ENCODE measurements around the gene MRNIP.
"Not testable (repeated sequence)": the region's sequence is repeated elsewhere in the genome, so short reads cannot be mapped to it uniquely, and the experiment has no call there.

The MRNIP gene

DNA sequence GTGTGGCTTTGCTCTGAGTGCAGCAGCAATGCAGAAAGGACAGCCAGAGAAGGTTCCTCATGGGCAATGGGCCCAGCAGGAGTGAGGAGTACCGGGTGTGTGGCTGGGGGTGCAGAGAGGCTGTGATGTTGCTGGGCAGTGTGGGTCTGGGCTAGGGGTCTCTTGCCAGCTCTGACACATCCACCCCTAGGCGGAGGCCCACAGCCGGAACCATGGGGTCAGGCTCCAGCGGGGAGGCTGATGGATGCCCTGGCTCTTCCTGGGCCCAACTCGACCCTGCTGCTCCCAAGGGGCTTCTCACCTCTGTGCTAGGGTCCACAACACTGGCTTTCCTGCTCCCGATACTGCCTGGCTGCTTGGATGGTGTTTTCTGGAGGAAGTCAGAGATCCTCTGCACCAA lies 29.2 kb upstream of the MRNIP start:
- no peak for DNase-seq

GRCh38 chr5:179887095-179887494 lies 28.5 kb upstream of the MRNIP start:
- DNase-seq, result no peak

GRCh38 chr5:179886190-179886911 lies 27.7 kb upstream of the MRNIP start:
- DNase-seq, result no peak

DNA sequence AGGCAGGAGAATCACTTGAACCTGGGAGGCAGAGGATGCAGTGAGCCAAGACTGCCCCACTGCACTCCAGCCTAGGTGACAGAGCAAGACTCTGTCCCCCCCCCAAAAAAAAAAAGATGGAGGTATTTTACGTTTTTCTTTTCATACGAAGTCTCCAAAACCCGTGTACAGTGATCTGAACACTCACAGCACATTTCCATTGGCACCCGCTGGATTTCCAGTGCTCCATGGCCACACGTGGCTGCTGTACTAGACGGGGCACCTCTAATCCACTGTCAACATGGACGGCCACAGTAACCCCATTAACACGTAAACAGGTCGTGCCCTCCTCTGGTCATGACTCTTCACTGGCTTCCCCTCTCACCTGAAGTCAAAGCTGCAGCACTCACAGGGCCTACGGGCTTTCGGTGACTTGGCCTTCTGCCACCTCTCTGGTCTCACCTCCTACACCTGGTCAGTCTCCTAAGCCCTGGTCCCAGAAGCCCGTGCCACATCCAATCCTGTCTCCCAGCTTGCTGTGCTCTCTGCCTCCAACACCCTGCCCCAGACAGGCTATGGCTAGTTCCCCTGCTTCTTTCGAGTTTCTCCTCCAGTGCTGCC lies 27.0 kb upstream of the MRNIP start:
- DNase-seq, result no peak

DNA sequence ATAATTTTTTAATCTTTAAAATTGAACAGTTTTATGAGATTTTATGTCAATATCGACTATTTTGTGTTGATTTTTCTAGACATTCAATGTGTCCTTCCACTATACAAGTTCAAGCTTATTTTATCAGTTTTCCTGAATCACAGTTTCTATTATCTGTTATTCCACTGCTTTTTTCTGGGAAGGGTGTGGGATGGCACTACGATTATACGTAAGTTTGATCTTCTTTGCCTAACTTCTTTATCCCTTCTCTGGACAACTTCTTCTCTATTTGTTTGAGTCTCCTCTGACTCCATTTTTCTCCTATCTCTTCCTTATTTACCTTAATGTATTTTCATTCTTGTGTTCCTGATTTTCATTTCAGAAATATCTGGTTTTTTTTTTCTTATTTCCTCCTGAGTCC lies 24.5 kb upstream of the MRNIP start:
- DNase-seq, result no peak

GRCh38 chr5:179882338-179882737 lies 23.7 kb upstream of the MRNIP start:
- DNase-seq, result no peak

DNA sequence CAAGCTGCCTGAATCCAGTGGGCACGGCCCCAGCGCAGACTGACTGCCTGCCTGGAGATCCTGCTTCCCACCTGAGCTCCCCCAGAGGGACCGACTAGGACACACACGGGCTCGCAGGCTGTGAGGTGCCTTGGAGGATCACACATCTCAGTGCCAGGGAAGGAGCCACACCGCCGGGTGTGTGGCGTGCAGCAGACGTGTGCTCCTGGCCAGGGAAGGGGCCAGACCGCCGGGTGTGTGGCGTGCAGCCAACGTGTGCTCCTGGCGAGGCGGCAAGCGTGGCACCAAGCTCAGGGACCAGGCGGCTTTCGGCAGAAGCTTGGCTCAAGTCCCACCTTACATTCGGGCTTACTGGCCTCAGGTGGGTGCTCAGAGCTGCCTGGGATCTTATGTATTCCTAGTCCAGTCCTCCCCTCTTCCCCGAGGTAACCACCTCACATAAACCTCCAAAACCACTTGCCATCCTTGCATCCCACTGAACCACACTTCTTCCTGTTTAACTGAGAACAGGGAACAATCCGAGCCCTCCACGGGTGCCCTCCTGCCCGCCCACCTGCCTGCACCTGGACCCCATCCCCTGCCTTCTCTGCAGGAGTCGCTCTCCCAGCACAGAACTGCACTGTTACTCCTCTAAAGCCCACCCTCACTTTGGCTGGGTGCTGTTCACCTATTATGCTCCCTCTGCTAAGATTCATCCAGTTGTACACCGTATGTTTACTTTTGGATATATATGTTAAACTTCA lies 22.4 kb upstream of the MRNIP start:
- DNase-seq, result no peak

- no peak for DNase-seq
Observed at GRCh38 chr5:179880066-179880650, 21.5 kb upstream of the MRNIP start.

DNA sequence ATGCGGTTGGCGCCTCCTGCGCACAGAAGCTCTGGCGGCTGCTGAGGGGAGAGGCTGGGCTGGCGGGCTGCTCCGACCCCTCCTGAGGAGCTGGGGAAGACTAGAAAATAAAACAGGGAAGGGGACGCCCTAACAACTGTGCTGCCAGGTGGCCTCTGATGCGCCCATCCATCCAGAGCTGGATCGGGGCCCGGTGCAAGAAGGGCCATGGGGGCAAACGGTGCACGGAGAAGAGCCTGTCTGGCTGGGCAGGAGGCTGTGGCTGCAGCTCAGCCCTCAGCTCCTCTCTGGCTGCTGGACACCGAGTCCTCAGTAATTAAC lies 21.0 kb upstream of the MRNIP start:
- DNase-seq, result no peak

GRCh38 chr5:179879003-179879689 lies 20.5 kb upstream of the MRNIP start:
- DNase-seq, result no peak

- no peak for DNase-seq
Observed at GRCh38 chr5:179878222-179879002, 19.8 kb upstream of the MRNIP start.

DNA sequence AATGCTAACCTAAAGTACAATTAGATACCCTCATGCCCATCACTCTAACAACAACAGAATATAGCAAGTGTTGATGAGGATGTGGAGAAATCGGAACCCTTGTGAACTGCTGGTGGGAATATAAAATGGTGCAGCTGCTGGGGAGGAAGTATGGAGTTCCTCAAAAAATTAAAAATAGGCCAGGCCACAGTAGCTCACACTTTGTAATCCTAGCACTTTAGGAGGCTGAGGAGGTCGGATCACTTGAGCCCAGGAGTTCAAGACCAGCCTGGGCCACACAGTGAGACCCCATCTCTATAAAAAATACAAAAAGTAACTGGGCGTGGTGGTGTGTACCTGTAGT lies 18.0 kb upstream of the MRNIP start:
- no peak for DNase-seq

DNA sequence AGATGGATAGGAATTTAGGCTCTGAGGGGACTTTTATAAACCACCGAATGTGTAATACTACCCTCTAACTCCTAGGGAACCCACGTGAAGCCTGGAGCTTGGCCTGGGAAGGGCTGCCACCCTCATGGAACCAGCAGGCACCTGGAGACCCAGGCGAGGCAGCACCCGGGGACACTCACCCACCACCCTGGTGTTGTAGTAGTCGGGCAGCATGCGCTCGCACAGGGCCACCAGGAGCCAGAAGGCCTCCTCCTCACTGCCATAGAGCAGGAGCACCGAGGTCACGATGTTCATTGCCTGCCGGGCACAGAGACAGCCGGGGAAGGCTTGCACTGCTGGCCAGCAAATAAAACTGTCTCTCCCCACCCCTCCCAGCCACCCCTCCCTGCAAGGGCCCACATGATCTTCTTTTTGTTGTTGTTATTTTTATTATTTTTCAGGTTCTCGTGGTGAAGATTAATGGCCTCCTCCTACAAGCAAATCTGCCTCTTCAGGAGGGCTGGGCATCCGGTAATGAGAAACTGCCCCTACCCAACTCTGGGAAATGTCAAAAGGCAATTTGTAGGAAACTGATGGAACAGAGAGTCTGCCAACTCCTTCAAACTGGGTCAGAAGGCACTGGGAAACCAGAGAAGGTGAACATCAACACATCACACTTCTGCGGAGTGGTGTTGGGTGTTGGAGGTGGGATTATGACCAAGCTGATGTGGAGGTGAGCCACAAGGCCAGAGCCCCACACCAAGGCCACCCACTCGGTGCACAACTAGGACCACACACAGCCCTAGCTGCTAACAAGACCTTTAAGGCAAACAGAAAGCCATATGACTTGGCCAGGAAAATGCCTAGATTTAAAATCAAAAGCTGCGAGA lies 17.4 kb upstream of the MRNIP start:
- DNase-seq, result no peak

DNA sequence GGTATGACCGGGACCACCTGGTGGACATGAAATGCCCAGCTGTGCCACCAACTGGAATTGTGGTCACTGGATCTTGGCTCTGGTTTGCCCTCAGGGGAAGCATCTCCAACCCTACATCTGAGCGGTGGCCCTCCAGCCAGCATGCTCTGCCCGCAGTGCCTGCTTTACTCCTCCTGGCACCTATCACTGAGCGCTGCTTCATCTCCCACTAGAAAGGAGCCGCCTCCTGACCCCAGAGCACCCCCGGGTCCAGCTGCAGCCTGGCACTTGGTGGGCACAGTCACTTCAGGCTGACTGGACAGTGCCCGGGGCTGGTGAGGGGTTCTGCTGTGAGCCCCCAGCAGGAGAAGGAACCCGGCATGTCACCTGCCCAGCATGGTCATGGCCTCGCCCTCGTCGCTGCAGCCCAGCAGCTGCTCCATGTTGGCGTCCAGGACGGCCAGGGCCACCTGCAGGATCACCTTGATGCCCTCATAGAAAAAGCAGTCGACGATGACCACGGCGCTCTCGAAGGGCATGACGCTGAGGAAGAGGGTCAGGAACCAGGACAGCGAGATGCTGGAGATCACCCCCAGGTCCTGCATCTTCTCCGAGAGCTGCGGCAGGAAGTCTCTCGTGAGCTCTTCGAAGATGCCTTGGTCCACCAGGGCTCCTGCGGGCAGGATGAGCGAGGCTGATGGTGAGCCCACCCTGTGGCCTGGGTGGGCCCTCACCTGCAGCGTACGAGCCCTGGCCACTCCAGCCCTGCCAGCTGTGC lies 16.1 kb upstream of the MRNIP start:
- DNase-seq, result no peak

GRCh38 chr5:179874136-179874535 lies 15.5 kb upstream of the MRNIP start:
- DNase-seq, result no peak

DNA sequence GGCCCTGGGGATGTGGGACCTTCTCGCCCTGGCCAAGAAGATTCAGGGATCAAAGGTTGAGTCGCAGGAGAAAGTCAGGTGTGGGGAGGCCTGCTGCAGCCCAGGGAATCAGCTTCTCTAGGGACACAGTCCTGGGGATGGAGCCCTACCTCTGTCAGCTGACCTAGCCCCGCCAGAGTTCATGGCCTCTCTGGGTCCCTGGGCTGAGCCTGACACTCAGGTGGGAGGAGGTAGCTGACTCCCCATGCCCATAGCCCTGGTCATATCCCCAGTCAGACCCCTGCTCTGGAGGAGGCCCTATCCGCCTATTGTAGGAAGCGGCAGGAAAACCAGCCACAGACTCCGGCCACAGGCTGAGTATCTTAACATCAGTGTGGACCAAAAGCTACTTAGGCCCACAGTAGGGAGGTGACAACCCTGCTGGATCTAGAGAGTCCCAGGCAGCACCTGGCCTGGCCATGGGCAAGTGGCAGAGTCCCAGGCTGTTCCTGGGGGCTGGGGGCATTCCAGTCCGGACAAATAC lies 15.0 kb upstream of the MRNIP start:
- no peak for DNase-seq

- no peak for DNase-seq
Observed at GRCh38 chr5:179872828-179873575, 14.4 kb upstream of the MRNIP start.

- no peak for DNase-seq
Observed at GRCh38 chr5:179872055-179872827, 13.6 kb upstream of the MRNIP start.

DNA sequence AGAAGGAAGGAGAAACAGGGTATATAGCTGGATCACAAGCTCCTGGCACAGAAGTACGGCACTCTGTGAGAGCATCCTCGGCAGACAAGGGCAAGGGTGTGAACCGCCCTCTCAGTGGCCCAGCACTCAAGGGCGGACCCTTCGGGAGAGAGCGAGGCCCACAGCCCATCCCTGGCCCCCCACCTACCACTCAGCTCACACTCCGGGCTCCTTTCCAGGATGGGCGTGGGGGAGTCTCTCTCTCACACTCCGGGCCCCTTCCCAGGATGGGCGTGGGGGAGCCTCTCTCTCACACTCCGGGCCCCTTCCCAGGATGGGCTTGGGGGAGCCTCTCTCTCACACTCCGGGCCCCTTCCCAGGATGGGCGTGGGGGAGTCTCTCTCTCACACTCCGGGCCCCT lies 12.9 kb upstream of the MRNIP start:
- DNase-seq, result not testable (repeated sequence)
